WTC11 (cell line): ENCODE measurements around the gene RENBP. TPM values are rescaled to one million over a fixed set of nuclear protein-coding genes. Genes with fewer than 3 reads are reported as not detected.

Experiments
- ATAC-seq: fragments of 200-7000 bp; cut with Tn5 transposase; 2 replicates; pipeline ENCODE4 v1.10.0; 2021; ENCODE audit warnings: mild to moderate bottlenecking, moderate library complexity
- CTCF ChIA-PET: fragments of 300-600 bp; sonication (Branson Sonifier 250); formaldehyde crosslinking; loops from one replicate; lab custom pipeline; 2021; ENCODE audit warnings: antibody characterized with exemption; lab: Charles Lee
- POLR2A ChIA-PET: fragments of 350-600 bp; sonication (Branson Sonifier 250); formaldehyde crosslinking; loops from one replicate; lab custom pipeline; 2021; ENCODE audit warnings: antibody characterized with exemption; lab: Charles Lee
- DNase-seq: peaks from one replicate; pipeline ENCODE4 v3.0.0; 2021; ENCODE audit warnings: low spot score
- H3K27ac Mint-ChIP-seq: 2 replicates; pipeline ENCODE4 v1.8.0; 2021; ENCODE audit warnings: mixed read lengths
- H3K27me3 Mint-ChIP-seq: 2 replicates; pipeline ENCODE4 v1.8.0; 2021; ENCODE audit warnings: low read depth, mild to moderate bottlenecking, moderate library complexity, mixed read lengths
- H3K36me3 Mint-ChIP-seq: 2 replicates; pipeline ENCODE4 v1.8.0; 2021; ENCODE audit warnings: mixed read lengths
- H3K4me1 Mint-ChIP-seq: 2 replicates; pipeline ENCODE4 v1.8.0; 2022; ENCODE audit warnings: mixed read lengths
- H3K4me3 Mint-ChIP-seq: 2 replicates; pipeline ENCODE4 v1.8.0; 2021; ENCODE audit warnings: mild to moderate bottlenecking, moderate library complexity, mixed read lengths
- H3K9me3 Mint-ChIP-seq: 2 replicates; pipeline ENCODE4 v1.8.0; 2021; ENCODE audit warnings: mixed read lengths
- ATF2 ChIP-seq: sonication (generic); formaldehyde crosslinking; IDR thresholded peaks from 2 replicates; pipeline ENCODE4 v1.8.1; 2022; ENCODE audit warnings: low read depth, missing genetic modification reagents, borderline replicate concordance
- CDX4 ChIP-seq: fragments of 250-450 bp; sonication (Bioruptor Pico); IDR thresholded peaks from 2 replicates; pipeline ENCODE4 v1.9.0; 2021; ENCODE audit warnings: moderate library complexity, mild to moderate bottlenecking, inconsistent platforms, borderline replicate concordance
- ETV6 ChIP-seq: sonication (generic); formaldehyde crosslinking; IDR thresholded peaks from 2 replicates; pipeline ENCODE4 v1.8.1; 2022; ENCODE audit warnings: mild to moderate bottlenecking, missing genetic modification reagents
- JUN ChIP-seq: sonication (generic); formaldehyde crosslinking; IDR thresholded peaks from 2 replicates; pipeline ENCODE4 v1.8.0; 2023; ENCODE audit warnings: mild to moderate bottlenecking, missing genetic modification reagents
- MAX ChIP-seq: sonication (generic); formaldehyde crosslinking; IDR thresholded peaks from 2 replicates; pipeline ENCODE4 v1.8.0; 2022; ENCODE audit warnings: mild to moderate bottlenecking, missing genetic modification reagents
- NR3C1 ChIP-seq: sonication (generic); formaldehyde crosslinking; conservative IDR thresholded peaks from 2 replicates; pipeline ENCODE4 v1.8.1; 2023; ENCODE audit warnings: low read depth, mild to moderate bottlenecking, missing genetic modification reagents
- OVOL2 ChIP-seq: fragments of 250-450 bp; sonication (Bioruptor Pico); IDR thresholded peaks from 2 replicates; pipeline ENCODE4 v1.9.0; 2021; ENCODE audit warnings: mild to moderate bottlenecking, borderline replicate concordance
- SP1 ChIP-seq: sonication (generic); formaldehyde crosslinking; conservative IDR thresholded peaks from 2 replicates; pipeline ENCODE4 v1.8.1; 2022; ENCODE audit warnings: missing genetic modification reagents
- USF2 ChIP-seq: sonication (generic); formaldehyde crosslinking; IDR thresholded peaks from 2 replicates; pipeline ENCODE4 v1.8.1; 2023; ENCODE audit warnings: mild to moderate bottlenecking, missing genetic modification reagents, moderate library complexity
- ZNF138 ChIP-seq: sonication (generic); formaldehyde crosslinking; conservative IDR thresholded peaks from 2 replicates; pipeline ENCODE4 v1.8.1; 2022; ENCODE audit warnings: mild to moderate bottlenecking, moderate library complexity, missing genetic modification reagents
- ZNF416 ChIP-seq: fragments of 250-450 bp; sonication (Bioruptor Pico); IDR thresholded peaks from 2 replicates; pipeline ENCODE4 v1.9.0; 2021; ENCODE audit warnings: mild to moderate bottlenecking, inconsistent platforms
- ZSCAN18 ChIP-seq: fragments of 250-450 bp; sonication (Bioruptor Pico); IDR thresholded peaks from 2 replicates; pipeline ENCODE4 v2.1.2; 2022; ENCODE audit warnings: mild to moderate bottlenecking, moderate library complexity
- total RNA-seq: library from RNA; stranded (reverse); gene quantifications from 3 replicates; pipeline ENCODE4 v1.2.3, GENCODE V29; 2021

Gene RENBP
- total RNA-seq, 1 experiment from 2014 or later: 14.0 TPM

- no peaks in the 10 kb centered on the region for H3K9me3 Mint-ChIP-seq
- no peak for DNase-seq
- no peaks in the 10 kb centered on the region for H3K36me3 Mint-ChIP-seq
- ChIA-PET POLR2A (interaction anchor here (0.7 to 1.5 kb wide), 3 partner anchors 13 to 113 kb away, joined by 4 to 8 read pairs (median 5); no protein-coding TSS in a partner anchor), CTCF (interaction anchor here (0.6 to 1.6 kb wide), 7 partner anchors 13 to 273 kb away, joined by 3 to 6 read pairs (median 4); no protein-coding TSS in a partner anchor)
- peak overlapping the region; percentile 90 for H3K27ac Mint-ChIP-seq
- TF ChIP-seq ETV6 (CRISPR knock-in tag): no peak
- TF ChIP-seq USF2: peak; percentile 43
- TF ChIP-seq JUN (CRISPR knock-in tag): no peak
- no peak for TF ChIP-seq OVOL2 (CRISPR knock-in tag)
- 0 out of 2 replicates have a peak, but pooled peaks have one; percentile 25 for TF ChIP-seq MAX (CRISPR knock-in tag)
- peak; percentile 38 for ATAC-seq
- peak overlapping the region; percentile 52 for H3K4me3 Mint-ChIP-seq
- H3K27me3 Mint-ChIP-seq: no peaks in the 10 kb centered on the region
- peaks cover 15% of the 10 kb centered on the region for H3K4me1 Mint-ChIP-seq
Observed at GRCh38 chrX:153941336-153942252, 2.8 kb downstream of the RENBP start.

- no peak for TF ChIP-seq CDX4 (CRISPR knock-in tag)
- DNase-seq: no peak
- H3K36me3 Mint-ChIP-seq: no peaks in the 10 kb centered on the region
- ChIA-PET CTCF (interaction anchor here (1.1 to 2.1 kb wide), 4 partner anchors 9 to 16 kb away, joined by 4 to 7 read pairs (median 4); partner anchors contain the start of gene ARHGAP4), POLR2A (no interaction called here)
- peaks cover 19% of the 10 kb centered on the region for H3K4me1 Mint-ChIP-seq
- no peaks in the 10 kb centered on the region for H3K27me3 Mint-ChIP-seq
- ATAC-seq: no peak
- no peaks in the 10 kb centered on the region for H3K9me3 Mint-ChIP-seq
- no peak overlapping the region for H3K27ac Mint-ChIP-seq
- no peak overlapping the region for H3K4me3 Mint-ChIP-seq
Observed at GRCh38 chrX:153939573-153939972, 4.9 kb downstream of the RENBP start.

GRCh38 chrX:153938226-153938786 lies 6.1 kb downstream of the RENBP start:
- peaks cover 21% of the 10 kb centered on the region for H3K4me1 Mint-ChIP-seq
- H3K36me3 Mint-ChIP-seq: no peaks in the 10 kb centered on the region
- H3K27me3 Mint-ChIP-seq: no peaks in the 10 kb centered on the region
- no peak overlapping the region; the same call in 1 of the 2 replicates for H3K27ac Mint-ChIP-seq
- ChIA-PET CTCF (interaction anchor here (0.7 to 2.0 kb wide), 4 partner anchors 9 to 291 kb away, joined by 3 to 6 read pairs (median 4); partner anchors contain the start of gene DUSP9), POLR2A (no interaction called here)
- no peak for ATAC-seq
- H3K4me3 Mint-ChIP-seq: no peak overlapping the region
- no peak for DNase-seq
- TF ChIP-seq ZNF416 (no peak), NR3C1 (CRISPR knock-in tag) (no peak), ZSCAN18 (CRISPR knock-in tag) (no peak), SP1 (CRISPR knock-in tag) (no peak), ATF2 (CRISPR knock-in tag) (no peak), ZNF138 (CRISPR knock-in tag) (no peak)
- no peaks in the 10 kb centered on the region for H3K9me3 Mint-ChIP-seq
